Brain microvascular endothelial cell (primary cell): ENCODE measurements around the gene SYT2.
"Not testable (repeated sequence)": the region's sequence is repeated elsewhere in the genome, so short reads cannot be mapped to it uniquely, and the experiment has no call there.

Experiments used
- DNase-seq: peaks from one replicate; pipeline ENCODE4 v3.0.0-alpha.2; 2020
- H3K27ac ChIP-seq: fragments of 250-450 bp; sonication (Bioruptor Pico); 2 replicates; pipeline ENCODE4 v1.5.1; 2020; ENCODE audit warnings: mild to moderate bottlenecking, moderate library complexity
- H3K27me3 ChIP-seq: fragments of 250-450 bp; sonication (Bioruptor Pico); replicated peaks from 2 replicates; pipeline ENCODE4 v1.5.1; 2020; ENCODE audit warnings: mild to moderate bottlenecking
- H3K36me3 ChIP-seq: fragments of 250-450 bp; sonication (Bioruptor Pico); replicated peaks from 2 replicates; pipeline ENCODE4 v1.5.1; 2020; ENCODE audit warnings: mild to moderate bottlenecking
- H3K4me3 ChIP-seq: 2 replicates; pipeline ENCODE4 v1.5.1; 2011; ENCODE audit warnings: low read depth, mild to moderate bottlenecking, control low read depth, low read length, moderate library complexity
- CTCF ChIP-seq: IDR thresholded peaks from 2 replicates; pipeline ENCODE4 v1.5.1; 2011; ENCODE audit warnings: low read depth, mild to moderate bottlenecking, moderate library complexity, low read length, control low read depth, inconsistent platforms; ENCODE audit errors: missing control alignments
- in situ Hi-C: cut with HindIII; loops from 2 replicates; pipeline ENCODE4 v1.10.0; 2017; ENCODE audit warnings: low sequenced_read_pairs, low pct_ligation_motif_present

SYT2 gene

GRCh38 chr1:202631076-202631923, 79.0 kb downstream of the SYT2 start:
- DNase-seq: no peak
- H3K27ac ChIP-seq: no peak overlapping the region
- H3K36me3 ChIP-seq: no peaks in the 10 kb centered on the region
- H3K4me3 ChIP-seq: no peak overlapping the region
- H3K27me3 ChIP-seq: peaks cover 12% of the 10 kb centered on the region
- no peak for TF ChIP-seq CTCF
- in situ Hi-C loops: no loop called here

- H3K27me3 ChIP-seq: peaks cover 10% of the 10 kb centered on the region
Measured at GRCh38 chr1:202630541-202630940, 79.7 kb downstream of the SYT2 start.

GRCh38 chr1:202630096-202630495, 80.2 kb downstream of the SYT2 start:
- H3K4me3 ChIP-seq, H3K27ac ChIP-seq, DNase-seq, in situ Hi-C loops, H3K36me3 ChIP-seq, H3K27me3 ChIP-seq: not testable (repeated sequence)

More at GRCh38 chr1:202630541-202630940, 79.7 kb downstream of the SYT2 start:
- H3K36me3 ChIP-seq: no peaks in the 10 kb centered on the region
- DNase-seq: no peak
- in situ Hi-C loops: no loop called here
- TF ChIP-seq CTCF: no peak
- no peak overlapping the region for H3K4me3 ChIP-seq
- H3K27ac ChIP-seq: no peak overlapping the region

- H3K27ac ChIP-seq, H3K4me3 ChIP-seq, H3K27me3 ChIP-seq, DNase-seq, in situ Hi-C loops, H3K36me3 ChIP-seq: not testable (repeated sequence)
Measured at GRCh38 chr1:202629257-202629811, 80.9 kb downstream of the SYT2 start.

- Histone ChIP-seq H3K27ac (no peak overlapping the region), H3K4me3 (no peak overlapping the region), H3K36me3 (no peaks in the 10 kb centered on the region), H3K27me3 (peaks cover 6% of the 10 kb centered on the region)
- in situ Hi-C loops: no loop called here
- no peak for DNase-seq
- no peak for TF ChIP-seq CTCF
Measured at GRCh38 chr1:202628646-202629215, 81.5 kb downstream of the SYT2 start.

- peaks cover 6% of the 10 kb centered on the region for H3K27me3 ChIP-seq
- in situ Hi-C loops: no loop called here
- no peak for TF ChIP-seq CTCF
- no peak for DNase-seq
- H3K36me3 ChIP-seq: no peaks in the 10 kb centered on the region
- no peak overlapping the region for H3K27ac ChIP-seq
- no peak overlapping the region for H3K4me3 ChIP-seq
Measured at GRCh38 chr1:202627841-202628565, 82.3 kb downstream of the SYT2 start.

GRCh38 chr1:202627036-202627435, 83.2 kb downstream of the SYT2 start:
- H3K27me3 ChIP-seq, in situ Hi-C loops, H3K27ac ChIP-seq, H3K4me3 ChIP-seq, DNase-seq, H3K36me3 ChIP-seq: not testable (repeated sequence)
